Omental fat pad (tissue), 4 donors: Measurements from ENCODE around the gene COX7A2. TPM values are rescaled to one million over a fixed set of nuclear protein-coding genes. Genes with fewer than 3 reads are reported as not detected.
A peak's percentile ranks its signal among the peaks of the same experiment; 100 is the strongest.

Experiments used
- ATAC-seq: fragments of 150-250 bp; one replicate; pipeline ENCODE4 v1.9.1; 2016; ENCODE audit warnings: mild to moderate bottlenecking, moderate library complexity; ENCODE audit not compliant: low FRiP score
- DNase-seq: peaks from one replicate; pipeline ENCODE4 v3.0.0-alpha.2; 2019; ENCODE audit warnings: low spot score
- CTCF ChIP-seq, 3 donors: fragments of 450-650 bp; IDR thresholded peaks; one replicate each; pipeline ENCODE4 v1.5.1; 2016 to 2017; ENCODE audit warnings: antibody characterized with exemption in 3 of 3, mild to moderate bottlenecking in 3 of 3, moderate library complexity in 2 of 3
- total RNA-seq, 4 donors: library from RNA; depleted of rRNA; stranded (reverse); fragments of >200 nt; gene quantifications; one replicate each; pipeline ENCODE4 v1.1.0, GENCODE V29; 2016

Gene COX7A2
- total RNA-seq, 4 donors from 2014 or later, result 171 to 310 (median 221) TPM

- DNase-seq, result no peak
- no peak for TF ChIP-seq CTCF (IDR thresholded peaks at IDR 0.05)
- no peak for ATAC-seq
Observed at GRCh38 chr6:75235271-75235670, 8.3 kb downstream of the COX7A2 start.

GRCh38 chr6:75234126-75234865, 9.3 kb downstream of the COX7A2 start:
- DNase-seq (no peak), ATAC-seq (no peak)
- no peak for TF ChIP-seq CTCF (IDR thresholded peaks at IDR 0.05)

GRCh38 chr6:75233092-75233615, 10.4 kb downstream of the COX7A2 start:
- ATAC-seq (no peak), DNase-seq (no peak)
- no peak for TF ChIP-seq CTCF (IDR thresholded peaks at IDR 0.05)

- no peak for DNase-seq
- TF ChIP-seq CTCF (IDR thresholded peaks at IDR 0.05), result peak in 1 of 3 donors; percentile 23
- peak; percentile 71 for ATAC-seq
Observed at GRCh38 chr6:75230484-75231325, 12.9 kb downstream of the COX7A2 start.

GRCh38 chr6:75224303-75224926, 19.2 kb downstream of the COX7A2 start:
- no peak for TF ChIP-seq CTCF (IDR thresholded peaks at IDR 0.05)
- DNase-seq, result no peak
- ATAC-seq, result no peak

- no peak for TF ChIP-seq CTCF (IDR thresholded peaks at IDR 0.05)
- DNase-seq (no peak), ATAC-seq (no peak)
Observed at GRCh38 chr6:75223428-75223827, 20.2 kb downstream of the COX7A2 start.
